Keratinocyte (primary cell): Measurements from ENCODE around the gene ETNPPL.

Experiments
- CTCF ChIP-seq, 3 experiments: IDR thresholded peaks in 1 of 3; conservative IDR thresholded peaks in 1 of 3; optimal IDR thresholded peaks in 1 of 3; 2 replicates in 2 of 3; 3 replicates in 1 of 3; pipeline versions ENCODE3 to v1.5.1; 2011; ENCODE audit warnings: low read length in 3 of 3, mild to moderate bottlenecking in 3 of 3, moderate library complexity in 2 of 3, control low read depth in 1 of 3, inconsistent platforms in 1 of 3; ENCODE audit not compliant: insufficient read depth in 2 of 3; ENCODE audit errors: extremely low read depth in 1 of 3
- EZH2 ChIP-seq: IDR thresholded peaks from one replicate; pipeline ENCODE4 v1.6.1; 2012; ENCODE audit warnings: inconsistent platforms, mild to moderate bottlenecking, low read length, moderate library complexity

GRCh38 chr4:108758498-108758897 lies 4.4 kb downstream of the ETNPPL start:
- TF ChIP-seq CTCF (optimal IDR thresholded peaks at IDR 0.05 in 1 of 3, IDR thresholded peaks at IDR 0.05 in 1 of 3, conservative IDR thresholded peaks at IDR 0.05 in 1 of 3; ENCODE audit: extremely low read depth in 1 of 3, insufficient read depth in 2 of 3, low read length in 3 of 3) (no peak), EZH2 (no peak)
